Measurements from ENCODE around the gene GGTA1.
"Not testable (repeated sequence)": the region's sequence is repeated elsewhere in the genome, so short reads cannot be mapped to it uniquely, and the experiment has no call there.

GGTA1 gene

DNA sequence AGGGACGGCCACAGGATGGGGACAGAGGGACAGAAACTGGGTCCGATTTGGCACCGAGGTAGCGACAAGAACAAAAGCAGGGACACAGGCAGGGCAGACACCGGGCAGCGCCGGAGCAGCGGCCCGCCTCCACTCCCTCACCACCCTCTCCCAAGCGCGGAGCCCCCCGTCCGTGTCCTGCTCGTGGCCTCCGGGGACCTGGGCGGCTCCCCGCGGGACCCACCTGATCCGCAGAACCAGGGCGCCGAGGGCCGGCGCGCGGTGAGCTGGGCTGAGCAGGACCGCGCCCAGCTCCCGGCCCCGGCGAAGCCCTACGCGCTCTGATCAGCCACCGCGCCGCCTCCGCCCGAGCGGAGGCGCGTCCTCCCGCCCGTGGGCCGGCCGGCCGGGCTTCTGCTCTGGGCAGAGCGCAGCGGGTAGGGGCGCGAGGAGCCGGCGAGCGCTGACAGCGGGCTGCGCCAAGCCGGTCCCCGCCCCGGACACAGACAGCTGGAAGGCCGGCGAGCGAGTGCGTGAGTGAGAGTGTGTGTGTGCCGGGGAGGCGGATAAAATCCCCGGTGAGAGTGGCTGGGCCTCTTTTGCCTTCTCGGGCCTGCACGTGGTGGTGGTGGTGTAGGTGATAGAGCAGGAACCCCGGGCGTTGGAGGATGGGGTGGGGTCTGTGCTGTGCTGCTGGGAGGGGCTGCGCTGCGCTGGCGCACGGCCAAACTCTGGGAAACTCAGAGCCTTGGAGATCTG lies at the start of gene GGTA1:
TSS of gene GGTA1 (minus strand) at position 418 of the 738 bp plus-strand sequence. CDS start 31,922 bp downstream, outside the sequence.
- no peak for DNase-seq (ENCODE audit: low read depth in 2 of 2)

DNA sequence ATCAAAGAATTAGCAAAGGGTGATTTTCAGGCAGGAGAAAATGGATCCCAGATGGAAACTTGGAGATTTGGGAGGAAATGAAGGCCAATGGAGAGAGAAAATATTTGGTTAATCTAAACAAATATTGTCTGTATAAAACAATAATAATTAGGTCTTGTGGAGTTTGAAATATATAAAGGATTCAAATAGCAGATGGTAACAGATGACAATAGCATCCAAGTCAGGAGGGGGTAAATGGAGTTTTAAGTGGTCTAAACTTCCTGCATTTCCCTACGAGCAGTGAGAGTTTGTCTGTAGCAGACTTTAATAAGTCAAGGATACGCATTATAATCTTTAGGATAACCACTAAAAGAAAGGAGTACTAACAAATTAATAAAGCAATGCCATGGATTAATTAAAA lies 49.0 kb upstream of the GGTA1 start:
- DNase-seq (ENCODE audit: low read depth in 2 of 2) = no peak

DNA sequence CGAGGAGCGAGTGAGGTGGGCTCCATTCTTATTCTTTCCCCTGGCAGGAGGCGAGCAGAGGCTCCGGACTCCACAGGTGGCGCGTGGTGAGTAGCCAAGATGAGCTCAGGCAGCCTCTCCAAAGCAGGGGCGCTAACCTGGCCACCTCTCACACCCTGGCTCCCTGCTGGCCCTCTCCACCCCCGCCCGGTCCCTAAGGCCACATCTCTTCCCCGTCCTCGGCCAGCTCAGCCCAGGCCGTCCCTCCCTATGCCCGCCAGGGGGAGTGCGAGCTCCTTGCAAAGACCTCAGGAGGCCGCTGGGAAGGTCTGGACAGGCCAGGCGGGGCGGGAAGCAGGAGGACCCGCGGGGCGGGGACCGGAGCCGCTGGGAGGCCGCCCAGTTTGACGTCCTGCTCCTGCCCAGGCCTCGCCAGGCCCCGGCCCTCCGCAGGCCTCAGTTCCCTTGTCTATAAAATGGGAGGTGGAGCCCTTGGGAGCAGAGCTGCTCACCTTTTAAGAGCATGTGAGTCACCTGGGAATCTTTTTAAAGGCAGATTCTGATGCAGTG lies 46.3 kb upstream of the GGTA1 start:
- DNase-seq (ENCODE audit: low read depth in 2 of 2) = peak; percentile 43 to 63

DNA sequence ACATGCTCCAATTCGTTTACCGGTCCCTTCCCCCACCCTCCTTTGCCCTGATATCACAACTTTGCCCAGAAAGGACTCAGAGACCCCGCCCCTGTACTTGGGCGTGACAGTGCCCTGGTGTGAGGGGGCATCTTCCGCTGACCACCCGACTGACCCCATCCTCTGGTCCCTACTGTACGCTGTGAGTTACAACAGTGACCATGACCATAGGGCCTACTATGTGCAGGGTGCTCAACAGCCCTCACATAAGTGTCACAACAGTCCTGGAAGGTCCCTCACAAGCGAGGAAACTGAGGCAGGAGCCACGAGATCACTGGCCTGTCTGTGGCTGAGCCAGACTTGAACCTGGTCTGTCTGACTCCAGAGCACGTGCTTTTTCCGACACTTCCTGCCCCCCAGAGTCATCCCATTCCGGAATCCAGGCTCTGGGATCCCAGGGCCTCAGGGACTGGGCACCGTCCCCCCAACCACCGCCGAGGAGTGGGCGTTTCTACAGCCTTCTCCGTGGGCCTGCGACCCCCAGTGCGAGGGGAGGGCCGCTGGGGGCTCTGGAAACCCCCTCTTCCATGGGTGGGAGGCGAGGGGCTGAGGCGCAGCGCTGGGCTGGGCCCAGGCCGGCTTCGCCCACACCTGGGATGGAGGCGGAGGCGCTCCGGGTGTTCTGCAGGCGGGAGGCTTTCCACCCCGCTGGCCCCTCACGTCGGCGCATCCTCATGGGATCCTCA lies 45.7 kb upstream of the GGTA1 start:
- DNase-seq (ENCODE audit: low read depth in 2 of 2) = no peak

DNA sequence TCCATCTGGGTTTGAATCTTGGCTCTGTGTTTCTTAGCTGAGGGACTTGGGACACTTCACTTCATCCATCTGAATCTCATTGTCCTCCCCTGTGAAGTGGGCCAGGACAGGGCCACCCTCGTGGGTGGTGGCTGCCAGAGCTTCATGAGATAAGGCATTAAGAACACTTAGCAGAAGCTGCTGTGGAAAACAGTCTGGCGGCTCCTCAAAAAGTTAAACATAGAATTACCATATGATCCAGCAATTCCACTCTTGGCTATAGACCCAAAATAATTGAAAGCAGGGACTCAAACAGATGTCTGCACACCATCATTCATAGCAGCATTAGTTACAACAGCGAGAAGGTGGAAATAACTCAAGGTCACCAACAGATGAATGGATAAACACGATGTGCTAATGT lies 42.4 kb upstream of the GGTA1 start:
- DNase-seq (ENCODE audit: low read depth in 2 of 2) = no peak

DNA sequence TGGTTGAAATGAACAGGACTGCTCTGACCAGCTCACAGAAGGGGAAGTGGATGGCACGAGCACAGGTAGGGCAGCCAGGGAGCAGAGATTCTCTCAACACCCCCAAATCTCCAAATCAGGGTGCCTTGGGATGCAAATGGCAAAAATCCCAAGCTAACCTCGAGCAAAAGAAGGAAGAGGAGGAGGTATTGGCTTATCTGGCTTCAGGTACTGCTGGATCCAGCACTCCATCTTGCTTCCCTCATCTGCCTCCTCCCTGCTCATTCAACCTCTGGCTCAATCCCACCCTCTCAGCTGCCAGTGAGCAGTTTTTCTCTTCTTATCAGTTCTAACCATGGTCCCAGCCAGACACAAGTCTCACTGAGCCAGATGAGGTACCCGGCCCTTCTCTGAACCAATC lies 41.6 kb upstream of the GGTA1 start:
- no peak for DNase-seq (ENCODE audit: low read depth in 2 of 2)

DNA sequence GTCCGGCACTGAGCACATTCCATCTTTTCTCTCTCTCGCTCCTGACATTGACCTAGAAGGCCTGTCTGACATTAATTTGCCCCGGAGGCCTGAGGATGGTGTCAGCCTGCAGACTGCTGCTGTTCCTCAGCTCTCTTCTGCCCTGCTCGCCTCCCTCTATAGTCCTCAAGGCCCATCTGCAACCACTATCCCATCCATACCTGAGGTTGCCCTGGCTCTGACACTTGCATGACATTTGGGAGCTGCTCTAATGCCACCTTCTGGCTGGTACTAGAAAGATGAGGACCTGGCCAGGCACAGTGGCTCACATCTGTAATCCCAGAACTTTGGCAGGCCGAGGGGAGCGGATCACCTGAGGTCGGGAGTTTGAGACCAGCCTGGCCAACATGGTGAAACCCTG lies 38.6 kb upstream of the GGTA1 start:
- no peak for DNase-seq (ENCODE audit: low read depth in 2 of 2)

DNA sequence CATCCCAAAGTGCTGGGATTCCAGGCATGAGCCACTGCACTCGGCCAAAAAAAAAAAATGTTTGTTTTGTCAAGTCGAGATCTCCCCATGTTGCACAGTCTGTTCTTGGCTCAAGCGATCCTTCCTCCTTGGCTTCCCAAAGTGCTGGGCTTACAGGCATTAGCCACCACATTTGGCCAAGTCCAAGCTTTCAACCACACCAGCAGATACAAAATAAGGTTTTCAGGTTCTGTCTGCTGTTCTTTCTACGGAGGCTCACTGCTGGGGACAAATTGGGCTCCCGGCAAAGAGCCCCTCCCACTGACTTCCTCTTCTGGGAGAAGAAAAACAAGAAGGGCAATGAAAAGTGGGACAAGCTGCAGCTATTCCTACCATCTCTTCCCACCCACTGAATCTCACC lies 37.6 kb upstream of the GGTA1 start:
- no peak for DNase-seq (ENCODE audit: low read depth in 2 of 2)

DNA sequence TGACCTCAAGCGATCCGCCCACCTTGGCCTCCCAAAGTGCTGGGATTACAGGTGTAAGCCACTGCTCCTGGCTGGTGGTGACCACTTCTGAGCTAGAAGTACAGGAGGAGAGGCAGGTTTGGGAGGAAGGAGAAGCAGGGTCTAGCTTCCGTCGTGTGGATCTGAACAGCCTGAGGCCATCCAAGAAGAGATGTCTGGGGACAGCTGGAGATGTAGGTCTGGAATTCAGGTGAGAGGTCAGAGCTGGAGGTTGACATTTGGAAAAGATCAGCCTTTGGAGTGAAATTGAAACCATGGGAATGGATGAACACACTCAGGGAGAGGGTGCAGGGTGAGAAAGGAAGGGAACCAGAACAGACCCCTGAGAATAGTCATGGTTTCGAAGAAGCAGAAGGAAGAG lies 33.2 kb upstream of the GGTA1 start:
- no peak for DNase-seq (ENCODE audit: low read depth in 2 of 2)

DNA sequence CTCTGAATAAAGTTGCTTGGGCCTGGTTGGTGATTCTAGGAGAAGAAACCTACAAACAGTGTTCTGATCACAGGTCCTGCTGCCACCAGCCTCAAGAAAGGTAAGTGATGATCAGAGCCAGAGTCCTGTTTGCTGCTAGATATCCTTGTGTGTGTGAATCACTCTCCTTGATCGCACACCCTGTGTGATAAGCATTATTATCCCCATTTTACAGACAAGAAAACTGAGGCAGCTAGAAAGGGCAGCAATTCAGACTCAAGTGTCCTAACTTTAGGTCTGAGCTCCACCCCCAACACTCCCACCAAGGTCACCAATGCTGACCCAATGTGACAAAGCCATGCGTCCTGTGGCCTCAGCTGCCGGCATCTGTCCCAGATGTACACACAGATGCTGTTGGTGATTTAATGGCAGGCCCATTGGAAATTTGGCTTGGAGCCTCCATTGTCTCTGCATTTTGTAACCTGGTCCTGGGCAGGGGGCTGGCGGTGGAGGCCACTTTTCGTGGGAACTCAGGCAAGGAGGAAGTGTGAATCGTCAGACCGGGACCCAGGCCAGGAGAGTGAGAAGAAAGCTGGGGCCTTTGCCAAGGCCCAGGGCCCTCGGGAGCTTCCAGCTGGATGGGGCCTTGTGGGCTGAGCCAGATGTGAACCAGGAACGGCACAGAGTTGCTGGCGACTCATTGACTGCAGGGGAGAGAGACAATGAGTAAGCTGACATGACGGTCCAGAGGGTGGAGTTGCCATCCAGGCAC lies 29.8 kb upstream of the GGTA1 start:
- no peak for DNase-seq (ENCODE audit: low read depth in 2 of 2)

DNA sequence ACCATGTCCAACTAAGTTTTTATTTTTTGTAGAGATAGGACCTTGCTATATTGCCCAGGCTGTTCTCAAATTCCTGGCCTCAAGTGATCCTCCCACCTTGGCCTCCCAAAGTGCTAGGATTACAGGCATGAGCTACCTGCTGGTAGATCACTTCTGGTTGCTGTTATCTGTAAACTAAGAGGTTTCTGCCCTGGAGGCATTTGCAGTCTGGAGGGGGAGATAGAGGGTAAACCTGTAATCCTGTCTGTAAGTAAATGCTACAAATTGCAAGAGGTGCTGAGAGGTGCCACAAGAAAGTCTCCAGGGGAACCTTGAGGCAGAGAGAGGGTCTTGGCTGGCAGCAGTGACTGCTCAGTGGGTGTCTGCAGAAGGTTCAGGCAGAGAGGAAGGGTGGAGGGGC lies 29.0 kb upstream of the GGTA1 start:
- no peak for DNase-seq (ENCODE audit: low read depth in 2 of 2)

DNA sequence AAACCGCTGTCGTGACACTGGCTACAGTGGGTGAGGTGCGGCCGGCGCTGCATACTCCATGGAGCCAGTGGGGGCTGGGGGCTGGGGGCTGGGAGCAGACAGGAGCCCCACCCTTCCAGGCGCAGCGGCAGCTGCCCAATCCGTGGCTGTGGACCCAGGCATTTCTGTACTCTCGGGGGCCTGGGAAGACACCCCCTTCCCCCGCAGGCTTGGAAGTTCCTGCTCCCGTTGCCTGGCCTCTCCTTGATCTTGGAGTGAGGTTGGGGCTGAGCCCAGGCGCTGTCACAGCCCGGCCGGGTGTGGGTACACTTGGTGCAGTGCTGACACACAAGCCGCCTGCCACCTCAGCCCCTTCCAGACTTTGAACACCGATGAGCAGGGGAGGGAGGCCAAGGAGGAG lies 27.7 kb upstream of the GGTA1 start:
- DNase-seq (ENCODE audit: low read depth in 2 of 2) = no peak

DNA sequence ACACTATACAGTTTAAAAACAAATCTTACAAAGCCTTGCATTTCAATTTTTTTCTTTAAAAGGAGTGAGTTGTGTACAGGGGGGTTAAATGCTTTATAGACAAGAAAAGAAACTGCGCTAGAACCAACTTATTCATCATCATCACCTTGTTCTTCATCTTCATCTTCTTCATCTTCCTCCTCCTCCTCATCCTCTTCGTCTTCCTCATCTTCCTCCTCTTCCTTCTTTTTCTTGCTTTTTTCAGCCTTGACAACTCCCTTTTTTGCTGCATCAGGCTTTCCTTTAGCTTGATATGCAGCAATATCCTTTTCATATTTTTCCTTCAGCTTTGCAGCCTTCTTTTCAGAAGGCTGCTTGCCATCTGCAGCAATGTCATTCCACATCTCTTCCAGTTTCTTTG lies 20.0 kb upstream of the GGTA1 start:
- DNase-seq (ENCODE audit: low read depth in 2 of 2) = not testable (repeated sequence)

DNA sequence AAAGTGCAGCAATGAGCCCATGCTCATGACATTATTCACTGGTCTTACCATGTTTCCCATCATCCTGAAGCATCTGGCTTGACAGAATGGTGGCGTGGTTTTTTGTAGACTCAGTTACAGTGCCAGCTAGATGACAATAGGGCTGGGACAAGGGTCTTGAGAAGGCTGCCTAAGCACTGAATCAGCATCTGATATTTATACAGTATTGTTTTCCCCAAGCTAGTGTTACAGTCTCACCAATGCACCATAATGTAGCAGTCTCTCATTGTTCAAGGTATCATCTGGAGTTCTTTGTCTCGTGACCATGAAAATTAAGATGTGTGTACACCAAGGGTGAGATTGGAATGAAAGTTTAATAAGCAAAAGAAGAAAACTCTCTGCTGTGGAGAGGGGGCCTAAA lies 19.0 kb upstream of the GGTA1 start:
- no peak for DNase-seq (ENCODE audit: low read depth in 2 of 2)

DNA sequence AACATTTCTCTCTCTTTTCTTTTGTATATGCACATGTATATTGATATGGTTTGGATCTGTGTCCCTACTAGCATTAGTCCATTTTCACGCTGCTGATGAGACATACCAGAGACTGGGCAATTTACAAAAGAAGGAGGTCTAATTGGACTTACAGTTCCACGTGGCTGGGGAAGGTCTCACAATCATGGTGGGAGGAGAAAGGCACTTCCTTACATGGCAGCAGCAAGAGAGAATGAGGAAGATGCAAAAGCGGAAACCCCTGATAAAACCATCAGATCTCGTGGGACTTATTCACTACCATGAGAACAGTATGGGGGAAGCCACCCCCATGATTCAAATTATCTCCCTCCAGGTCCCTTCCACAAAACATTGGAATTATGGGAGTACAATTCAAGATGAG lies 13.5 kb upstream of the GGTA1 start:
- not testable (repeated sequence) for DNase-seq (ENCODE audit: low read depth in 2 of 2)

DNA sequence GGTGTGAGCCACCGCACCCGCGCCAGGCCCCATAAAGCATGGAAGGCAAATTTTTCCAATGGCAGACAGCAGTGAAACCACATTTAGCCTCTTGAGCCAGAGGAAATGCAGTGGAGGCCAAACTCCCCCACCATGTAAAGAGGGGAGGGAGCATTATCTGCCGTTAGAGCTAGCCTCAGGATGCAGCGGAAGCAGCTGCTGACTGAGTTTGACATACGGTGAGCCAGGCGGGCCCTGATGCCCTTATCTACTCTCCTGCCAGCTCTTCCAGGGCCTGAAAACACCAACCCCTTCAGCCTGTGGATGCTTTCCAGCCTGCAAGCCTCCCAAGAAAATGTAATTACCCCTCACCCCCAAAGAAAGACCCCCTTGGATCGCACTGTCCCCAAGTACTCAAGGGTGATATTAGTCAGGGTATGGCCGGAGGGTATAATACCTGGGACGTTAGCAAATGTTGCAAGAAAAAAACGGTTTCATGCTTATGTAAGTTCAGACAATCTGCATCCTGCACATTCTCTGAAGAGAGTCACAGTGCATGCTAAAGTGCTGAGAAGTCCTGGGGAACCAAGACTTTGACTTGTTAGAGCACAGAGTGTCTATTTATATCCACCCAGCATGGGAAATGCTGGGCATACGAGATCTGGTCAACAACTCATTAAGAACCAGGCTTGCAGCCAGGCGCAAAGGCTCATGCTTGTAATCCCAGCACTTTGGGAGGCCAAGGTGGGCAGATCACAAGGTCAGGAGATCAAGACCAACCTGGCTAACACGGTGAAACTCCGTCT lies 11.3 kb upstream of the GGTA1 start:
- DNase-seq (ENCODE audit: low read depth in 2 of 2) = no peak

DNA sequence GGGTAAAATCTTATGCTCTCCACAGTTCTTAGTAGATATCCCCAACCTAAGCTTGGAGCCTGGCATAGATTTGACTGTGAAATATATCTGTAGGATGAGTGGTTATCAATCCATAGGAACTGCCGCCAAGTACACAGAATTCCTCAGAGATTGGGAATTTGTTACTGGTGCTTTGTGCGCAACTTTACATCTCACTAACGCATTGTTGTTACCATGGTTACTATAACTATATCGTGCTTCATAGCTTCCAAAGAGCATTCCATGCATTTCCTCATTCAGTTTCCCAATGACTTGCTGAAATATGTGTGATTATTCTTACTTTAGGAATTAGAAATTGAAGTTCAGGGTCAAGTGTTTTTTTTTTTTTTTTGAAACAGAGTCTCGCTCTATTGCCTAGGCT lies 9.5 kb upstream of the GGTA1 start:
- no peak for DNase-seq (ENCODE audit: low read depth in 2 of 2)

DNA sequence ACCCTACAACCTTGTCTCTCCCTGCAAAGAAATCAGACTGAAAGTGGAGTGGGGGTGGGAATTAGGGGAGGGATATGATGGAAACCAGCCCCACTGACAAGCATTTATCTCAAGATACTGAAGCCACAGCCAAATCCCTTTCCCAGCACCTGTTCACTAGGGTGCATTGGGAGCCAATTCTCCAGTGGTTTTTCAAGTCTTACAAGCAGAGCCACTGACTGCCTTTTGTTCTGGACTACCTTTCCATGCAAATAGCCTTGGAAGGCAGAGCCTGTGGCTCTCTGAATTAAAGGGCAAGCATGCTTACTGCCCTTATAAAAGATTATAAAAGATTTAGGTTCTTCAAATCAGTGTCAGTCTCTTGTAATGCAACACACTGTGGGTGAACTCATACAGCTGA lies 8.8 kb upstream of the GGTA1 start:
- no peak for DNase-seq (ENCODE audit: low read depth in 2 of 2)

DNA sequence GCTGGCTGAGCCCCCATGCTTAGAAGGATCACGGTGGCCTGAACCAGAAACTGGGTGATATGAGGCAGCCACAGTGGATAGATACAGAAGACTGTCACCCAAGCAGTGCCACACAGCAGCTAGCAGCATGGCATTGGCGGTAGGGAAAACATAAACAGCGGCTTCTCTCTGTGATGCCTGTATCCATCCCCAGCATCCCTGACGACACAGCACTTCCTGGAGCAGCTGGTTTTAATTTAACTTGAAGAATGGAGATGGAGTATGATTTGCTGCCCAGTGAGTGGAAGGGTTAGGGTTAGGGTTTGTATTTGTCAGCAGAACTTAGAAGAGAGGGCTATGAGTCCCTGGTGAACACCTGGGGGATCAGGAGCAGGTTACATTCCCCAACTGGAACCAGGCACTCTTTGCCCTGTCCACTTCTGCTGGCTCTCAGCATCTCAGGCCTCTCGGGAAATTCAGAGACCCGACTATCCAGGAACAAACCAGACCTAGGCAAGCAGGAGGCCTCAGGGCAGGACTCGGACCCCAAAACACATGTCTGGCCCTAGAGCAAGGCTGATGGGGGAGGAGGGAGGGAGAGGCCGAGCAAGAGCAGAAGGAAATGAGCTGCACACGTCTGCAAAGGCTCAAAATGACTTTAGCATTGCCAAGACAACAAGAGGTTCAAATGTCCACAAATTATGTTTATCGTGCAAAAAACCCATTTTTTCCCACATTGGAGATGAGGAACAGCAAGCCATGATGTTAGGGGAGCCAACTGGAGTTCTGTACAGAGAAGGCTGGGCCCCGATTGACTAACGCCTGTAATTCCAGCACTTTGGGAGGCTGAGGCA lies 6.5 kb upstream of the GGTA1 start:
- no peak for DNase-seq (ENCODE audit: low read depth in 2 of 2)

DNA sequence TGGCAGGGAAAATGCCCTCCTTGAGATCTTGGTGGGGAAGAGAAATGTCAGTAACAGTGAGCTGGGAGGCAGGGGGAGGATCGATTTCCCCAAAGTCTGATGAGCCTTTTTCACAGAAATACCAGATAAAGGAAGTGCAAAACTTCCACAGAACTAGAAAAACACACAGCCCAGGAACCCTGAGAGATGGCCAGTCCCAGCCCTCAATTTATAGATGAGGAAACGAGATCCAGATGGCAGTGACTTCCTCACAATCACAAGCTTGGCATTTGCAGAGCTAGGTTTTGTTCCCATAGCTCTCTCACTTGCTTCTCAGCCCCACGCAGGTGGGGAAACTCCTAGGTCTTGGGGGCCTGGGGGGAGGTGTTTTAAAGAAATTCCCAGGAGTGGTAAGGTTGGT lies 3.8 kb upstream of the GGTA1 start:
- DNase-seq (ENCODE audit: low read depth in 2 of 2) = no peak

DNA sequence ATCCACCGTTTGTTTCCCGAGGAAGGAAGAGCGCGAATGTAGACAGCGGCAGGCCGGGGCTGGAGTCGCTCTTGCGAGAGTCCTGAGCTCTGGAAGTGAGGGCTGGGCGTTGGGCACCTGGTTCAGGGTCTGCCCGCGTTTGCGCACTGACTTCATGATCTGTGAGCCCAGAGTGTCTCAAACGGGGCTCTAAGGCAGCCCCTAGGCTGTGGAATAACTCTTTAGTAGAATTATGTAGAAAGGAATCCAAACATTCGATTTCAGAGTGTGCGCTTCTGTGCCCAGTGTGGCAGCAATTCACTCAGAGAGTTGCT lies 478 bp upstream of the GGTA1 start:
- DNase-seq (ENCODE audit: low read depth in 2 of 2) = no peak
